HFFc6 (cell line): ENCODE measurements around the gene ZDHHC15. TPM values are rescaled to one million over a fixed set of nuclear protein-coding genes. Genes with fewer than 3 reads are reported as not detected.
"Not testable (repeated sequence)": the region's sequence is repeated elsewhere in the genome, so short reads cannot be mapped to it uniquely, and the experiment has no call there.

Experiments used
- DNase-seq: peaks from one replicate; pipeline ENCODE4 v3.0.0-alpha.2; 2018
- H3K27ac Mint-ChIP-seq: 2 replicates; pipeline ENCODE4 v1.8.0; 2020; ENCODE audit warnings: mild to moderate bottlenecking, mixed read lengths
- H3K27me3 Mint-ChIP-seq: 2 replicates; pipeline ENCODE4 v1.8.0; 2021; ENCODE audit warnings: mild to moderate bottlenecking, moderate library complexity, mixed read lengths; ENCODE audit not compliant: insufficient read depth
- H3K36me3 Mint-ChIP-seq: 2 replicates; pipeline ENCODE4 v1.8.0; 2021; ENCODE audit warnings: low read depth, mixed read lengths
- H3K4me1 Mint-ChIP-seq: 2 replicates; pipeline ENCODE4 v1.8.0; 2020; ENCODE audit warnings: low read depth, mixed read lengths
- H3K4me3 Mint-ChIP-seq: 2 replicates; pipeline ENCODE4 v1.8.0; 2020; ENCODE audit warnings: mild to moderate bottlenecking, moderate library complexity, mixed read lengths
- H3K9me3 Mint-ChIP-seq: 2 replicates; pipeline ENCODE4 v1.8.0; 2020; ENCODE audit warnings: mild to moderate bottlenecking, mixed read lengths
- long read RNA-seq: library from polyadenylated mRNA; unstranded; transcript quantifications from one replicate; pipeline ENCODE4 v2.0.0, GENCODE V29; 2019
- total RNA-seq, 6 experiments: library from RNA; stranded (reverse); fragmentation: NEBNext Ultra II Directional; extraction: Animal tissue kit (Norgen Biotek cat#: 25700); gene quantifications; 2 replicates in 1 of 6; 3 replicates in 5 of 6; pipeline ENCODE4 v1.2.3, GENCODE V29; 2021
- TF ChIP-seq, protein P1 (sequence below): fragments of 200-600 bp; sonication (generic); IDR thresholded peaks from 2 replicates; pipeline ENCODE4 v1.5.0; 2021; ENCODE audit warnings: antibody characterized with exemption, mild to moderate bottlenecking

ZDHHC15 gene
- not detected for total RNA-seq
- long read RNA-seq, result 0 reads

DNA sequence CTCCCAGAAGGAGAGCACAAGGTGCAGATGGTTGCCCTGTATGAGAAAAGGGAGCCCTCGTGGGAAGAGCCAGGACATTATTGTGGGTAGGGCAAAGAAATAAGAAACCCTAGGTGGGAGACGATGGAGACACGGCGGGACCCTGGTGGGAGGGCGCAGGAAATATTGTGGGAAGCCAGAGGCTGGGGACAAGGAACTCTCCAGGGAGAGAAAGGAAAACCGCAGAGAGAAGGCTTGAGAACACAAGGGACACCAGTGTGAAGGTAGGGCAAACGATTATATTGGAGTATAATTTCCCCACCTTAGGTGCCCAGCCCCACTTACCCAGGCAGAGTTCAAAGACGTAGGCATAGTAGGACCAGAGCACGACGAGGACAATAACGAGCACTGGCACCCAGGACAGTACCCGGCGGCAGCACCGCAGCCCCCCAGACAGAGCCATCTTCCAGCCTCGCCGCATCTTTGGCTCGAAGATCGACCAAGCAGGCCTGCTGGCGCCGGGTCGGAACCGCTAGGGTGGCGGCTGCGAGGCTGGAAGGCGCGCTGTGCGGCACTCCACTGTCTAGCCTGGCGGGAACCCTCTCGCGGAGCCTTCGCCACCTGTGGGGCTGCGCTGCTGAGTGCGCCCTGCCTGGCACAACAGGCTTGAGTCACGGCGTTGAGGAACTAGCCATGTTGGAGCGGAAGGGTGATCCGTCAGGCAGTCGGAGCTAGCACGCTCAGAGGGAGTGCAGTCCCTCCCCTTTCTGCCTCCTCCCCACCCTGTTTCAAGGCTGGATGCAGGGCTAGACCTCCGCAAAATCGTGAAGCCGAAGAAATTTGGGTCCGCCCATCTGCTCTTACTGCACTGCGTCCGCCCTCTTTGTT, at the start of gene ZDHHC15:
ZDHHC15 (minus strand) TSS at position 473 of the 867 bp plus-strand sequence; CDS start at position 460, 13 bp downstream.
- Mint-ChIP-seq H3K4me3 (peak within 1 kb of the TSS; percentile 65), H3K9me3 (no peaks in the 10 kb centered on the region), H3K27me3 (peaks cover 1% of the 10 kb centered on the region), H3K4me1 (no peaks in the 10 kb centered on the region), H3K36me3 (no peaks in the 10 kb centered on the region), H3K27ac (no peak within 1 kb of the TSS)
- DNase-seq, result no peak
- TF ChIP-seq, protein P1, sequence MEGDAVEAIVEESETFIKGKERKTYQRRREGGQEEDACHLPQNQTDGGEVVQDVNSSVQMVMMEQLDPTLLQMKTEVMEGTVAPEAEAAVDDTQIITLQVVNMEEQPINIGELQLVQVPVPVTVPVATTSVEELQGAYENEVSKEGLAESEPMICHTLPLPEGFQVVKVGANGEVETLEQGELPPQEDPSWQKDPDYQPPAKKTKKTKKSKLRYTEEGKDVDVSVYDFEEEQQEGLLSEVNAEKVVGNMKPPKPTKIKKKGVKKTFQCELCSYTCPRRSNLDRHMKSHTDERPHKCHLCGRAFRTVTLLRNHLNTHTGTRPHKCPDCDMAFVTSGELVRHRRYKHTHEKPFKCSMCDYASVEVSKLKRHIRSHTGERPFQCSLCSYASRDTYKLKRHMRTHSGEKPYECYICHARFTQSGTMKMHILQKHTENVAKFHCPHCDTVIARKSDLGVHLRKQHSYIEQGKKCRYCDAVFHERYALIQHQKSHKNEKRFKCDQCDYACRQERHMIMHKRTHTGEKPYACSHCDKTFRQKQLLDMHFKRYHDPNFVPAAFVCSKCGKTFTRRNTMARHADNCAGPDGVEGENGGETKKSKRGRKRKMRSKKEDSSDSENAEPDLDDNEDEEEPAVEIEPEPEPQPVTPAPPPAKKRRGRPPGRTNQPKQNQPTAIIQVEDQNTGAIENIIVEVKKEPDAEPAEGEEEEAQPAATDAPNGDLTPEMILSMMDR, result no peak

- not testable (repeated sequence) for H3K9me3 Mint-ChIP-seq, DNase-seq, H3K4me3 Mint-ChIP-seq, H3K27me3 Mint-ChIP-seq, H3K27ac Mint-ChIP-seq, H3K4me1 Mint-ChIP-seq, H3K36me3 Mint-ChIP-seq
Observed at GRCh38 chrX:75560544-75560943, 37.7 kb upstream of the ZDHHC15 start.

GRCh38 chrX:75547783-75548182, 24.9 kb upstream of the ZDHHC15 start:
- Mint-ChIP-seq H3K9me3 (peaks cover 5% of the 10 kb centered on the region), H3K4me1 (no peaks in the 10 kb centered on the region), H3K27me3 (peaks cover 1% of the 10 kb centered on the region; the same call in 1 of the 2 replicates), H3K27ac (no peak overlapping the region), H3K4me3 (no peak overlapping the region), H3K36me3 (no peaks in the 10 kb centered on the region)
- DNase-seq, result no peak
- TF ChIP-seq, protein P1, result no peak

DNA sequence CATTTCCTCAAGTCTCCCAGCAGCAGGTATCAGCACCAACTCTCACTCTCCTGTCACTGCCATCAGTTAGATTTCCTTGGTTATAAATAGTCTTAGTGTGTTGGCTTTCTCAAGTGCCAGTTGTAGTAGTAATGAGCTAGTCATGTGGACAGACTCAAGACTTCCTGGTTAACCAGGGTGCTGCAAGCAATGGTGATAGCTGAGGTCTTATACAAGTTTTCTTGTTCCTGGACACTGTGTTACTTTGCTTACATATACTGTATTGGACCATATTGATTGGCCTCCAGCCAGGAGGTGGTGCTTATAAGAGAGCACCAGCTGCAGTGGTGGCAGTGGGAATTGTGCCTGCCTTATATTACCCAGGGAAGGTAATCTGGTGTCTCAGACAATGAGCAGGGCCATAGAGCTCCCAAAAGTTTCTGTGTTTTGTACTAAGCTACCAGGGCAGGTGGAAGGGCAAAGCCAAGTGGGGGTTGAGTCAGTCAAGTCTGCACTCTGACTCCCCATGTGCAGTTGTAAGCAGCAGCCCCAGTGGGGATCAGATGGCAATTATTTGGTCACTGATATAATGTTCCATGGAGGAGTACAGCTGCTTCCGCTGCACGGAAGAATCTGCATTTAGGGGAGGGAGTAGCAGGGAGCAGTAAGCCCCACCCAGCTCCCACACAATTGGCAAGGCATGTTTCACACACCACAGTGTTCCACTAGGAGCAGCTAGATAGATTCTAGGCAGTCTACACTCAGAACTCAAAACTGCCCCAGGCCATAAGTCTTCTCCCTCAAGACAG, 24.1 kb upstream of the ZDHHC15 start:
- Mint-ChIP-seq H3K36me3 (no peaks in the 10 kb centered on the region), H3K27ac (no peak overlapping the region), H3K27me3 (peaks cover 1% of the 10 kb centered on the region; the same call in 1 of the 2 replicates), H3K4me3 (no peak overlapping the region), H3K9me3 (peaks cover 5% of the 10 kb centered on the region), H3K4me1 (no peaks in the 10 kb centered on the region)
- DNase-seq, result no peak
- TF ChIP-seq, protein P1, result no peak

GRCh38 chrX:75544786-75545185, 21.9 kb upstream of the ZDHHC15 start:
- TF ChIP-seq, protein P1, result no peak
- Mint-ChIP-seq H3K36me3 (no peaks in the 10 kb centered on the region), H3K4me1 (no peaks in the 10 kb centered on the region), H3K9me3 (peaks cover 5% of the 10 kb centered on the region), H3K4me3 (no peak overlapping the region), H3K27me3 (peaks cover 1% of the 10 kb centered on the region; the same call in 1 of the 2 replicates), H3K27ac (no peak overlapping the region)
- no peak for DNase-seq
